DMS53 treated with DMSO at 0.1 percent for 48 hours (cell line): ENCODE results near the gene CCDC200.
"Not testable (repeated sequence)": the region's sequence is repeated elsewhere in the genome, so short reads cannot be mapped to it uniquely, and the experiment has no call there.

ENCODE experiments used
- DNase-seq: peaks from one replicate; lab custom pipeline; 2025; ENCODE audit not compliant: unreplicated experiment; lab: John Stamatoyannopoulos, UW

The CCDC200 gene

DNA sequence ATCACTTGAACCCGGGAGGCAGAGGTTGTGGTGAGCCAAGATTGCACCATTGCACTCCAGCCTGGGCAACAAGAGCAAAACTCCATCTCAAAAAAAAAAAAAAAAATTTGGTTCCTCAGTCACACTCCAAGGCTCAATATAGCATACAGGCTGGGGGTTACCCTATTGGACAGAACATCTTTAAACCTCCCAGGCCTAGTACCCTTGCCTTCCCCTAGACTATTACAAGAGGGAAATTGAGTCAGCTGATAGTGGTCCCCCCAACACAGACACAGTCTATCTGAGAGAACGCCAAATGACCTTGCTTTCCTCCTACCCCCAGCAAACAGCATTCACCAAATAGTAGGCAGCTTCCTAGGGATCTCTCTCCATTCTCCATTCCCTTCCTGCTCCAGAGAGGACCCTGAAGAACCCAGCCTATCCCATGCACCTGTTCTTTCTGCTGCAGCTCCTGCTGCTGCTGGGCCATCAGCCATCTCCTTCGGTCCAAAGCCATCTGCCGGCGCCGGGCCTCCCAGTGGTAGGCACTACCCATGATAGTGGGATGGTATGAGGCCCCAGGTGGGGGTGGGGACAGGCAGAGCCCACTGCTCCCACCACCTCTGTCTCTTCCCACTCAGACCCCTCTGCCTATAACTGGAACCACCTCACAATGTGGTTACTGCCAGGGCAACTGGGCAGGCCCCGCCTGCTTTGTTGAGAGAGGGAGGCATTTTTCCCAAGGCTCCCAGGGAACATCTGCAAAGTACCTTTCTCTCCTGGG, at the start of gene CCDC200:
CCDC200 (minus strand) TSS at position 604 of the 763 bp plus-strand sequence; CDS start at position 535, 69 bp downstream.
- DNase-seq, result not testable (repeated sequence)

- not testable (repeated sequence) for DNase-seq
Measured at GRCh38 chr17:43272914-43273313, 44.5 kb upstream of the CCDC200 start.

GRCh38 chr17:43272483-43272882, 44.1 kb upstream of the CCDC200 start:
- not testable (repeated sequence) for DNase-seq

DNA sequence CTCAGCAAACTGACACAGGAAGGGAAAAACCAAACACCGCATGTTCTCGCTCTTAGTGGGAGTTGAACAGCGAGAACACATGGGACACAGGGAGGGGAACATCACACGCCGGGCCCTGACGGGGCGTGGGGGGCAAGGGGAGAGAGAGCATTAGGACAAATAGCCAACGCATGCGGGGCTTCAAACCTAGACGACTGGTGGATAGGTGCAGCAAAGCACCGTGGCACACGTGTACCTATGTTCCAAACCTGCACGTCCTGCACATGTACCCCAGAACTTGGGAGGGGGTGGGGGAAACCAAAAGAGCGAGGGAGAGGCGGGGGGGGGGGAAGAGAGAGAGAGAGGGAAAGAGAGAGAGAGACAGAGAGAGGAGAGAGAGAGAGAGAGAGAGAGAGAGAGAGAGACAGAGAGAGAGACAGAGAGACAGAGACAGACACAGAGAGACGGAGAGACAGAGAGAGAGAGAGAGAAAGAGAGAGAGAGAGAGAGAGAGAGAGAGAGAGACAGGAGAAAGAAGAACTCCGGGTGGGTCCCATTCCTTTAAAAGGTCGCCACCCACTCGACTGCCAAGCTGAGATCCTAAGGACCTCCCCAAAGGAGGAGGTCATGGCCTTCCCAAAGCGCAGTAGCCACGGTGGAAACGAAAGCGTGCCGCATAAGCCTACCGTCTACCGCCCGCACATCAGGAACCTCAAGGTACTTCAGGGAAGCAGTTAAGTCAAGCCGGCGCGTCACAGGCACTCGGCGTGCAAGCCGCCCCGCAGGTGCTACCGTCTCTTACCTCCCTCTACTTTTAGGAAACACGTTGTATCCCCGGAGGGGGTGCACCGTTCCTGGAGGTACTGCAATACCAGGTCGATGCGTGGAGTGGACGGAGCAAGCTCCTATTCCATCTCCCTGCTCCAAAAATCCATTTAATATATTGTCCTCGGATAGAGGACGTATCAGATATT, 42.4 kb upstream of the CCDC200 start:
- DNase-seq, result not testable (repeated sequence)

GRCh38 chr17:43246456-43246855, 18.0 kb upstream of the CCDC200 start:
- DNase-seq, result not testable (repeated sequence)

GRCh38 chr17:43240596-43241352, 12.4 kb upstream of the CCDC200 start:
- DNase-seq, result not testable (repeated sequence)

GRCh38 chr17:43239597-43239996, 11.2 kb upstream of the CCDC200 start:
- DNase-seq, result not testable (repeated sequence)

DNA sequence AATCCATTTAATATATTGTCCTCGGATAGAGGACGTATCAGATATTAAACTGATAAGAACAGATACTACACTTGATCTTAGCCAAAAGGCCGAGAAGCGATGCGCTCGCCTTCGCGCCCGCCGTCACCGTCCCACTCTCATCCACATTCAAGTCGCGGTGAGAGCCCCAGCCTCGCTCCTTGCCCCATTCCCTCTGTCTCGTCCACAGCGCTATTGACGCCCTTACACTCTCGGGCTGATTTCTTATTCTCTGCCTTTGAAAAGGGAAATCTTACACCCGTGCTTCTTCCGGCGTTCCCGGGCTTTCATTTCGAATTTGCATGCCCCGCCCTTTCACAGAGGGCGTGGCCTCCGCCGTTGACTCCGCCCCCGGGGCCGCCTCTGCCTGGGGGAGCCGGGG, 5.5 kb upstream of the CCDC200 start, which contains the start of gene RNU2-1:
RNU2-1 (minus strand) TSS at position 101 of the 400 bp plus-strand sequence.
- not testable (repeated sequence) for DNase-seq

DNA sequence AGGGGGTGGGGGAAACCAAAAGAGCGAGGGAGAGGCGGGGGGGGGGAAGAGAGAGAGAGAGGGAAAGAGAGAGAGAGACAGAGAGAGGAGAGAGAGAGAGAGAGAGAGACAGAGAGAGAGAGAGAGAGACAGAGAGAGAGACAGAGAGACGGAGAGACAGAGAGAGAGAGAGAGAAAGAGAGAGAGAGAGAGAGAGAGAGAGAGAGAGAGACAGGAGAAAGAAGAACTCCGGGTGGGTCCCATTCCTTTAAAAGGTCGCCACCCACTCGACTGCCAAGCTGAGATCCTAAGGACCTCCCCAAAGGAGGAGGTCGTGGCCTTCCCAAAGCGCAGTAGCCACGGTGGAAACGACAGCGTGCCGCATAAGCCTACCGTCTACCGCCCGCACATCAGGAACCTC, 4.8 kb upstream of the CCDC200 start:
- not testable (repeated sequence) for DNase-seq

DNA sequence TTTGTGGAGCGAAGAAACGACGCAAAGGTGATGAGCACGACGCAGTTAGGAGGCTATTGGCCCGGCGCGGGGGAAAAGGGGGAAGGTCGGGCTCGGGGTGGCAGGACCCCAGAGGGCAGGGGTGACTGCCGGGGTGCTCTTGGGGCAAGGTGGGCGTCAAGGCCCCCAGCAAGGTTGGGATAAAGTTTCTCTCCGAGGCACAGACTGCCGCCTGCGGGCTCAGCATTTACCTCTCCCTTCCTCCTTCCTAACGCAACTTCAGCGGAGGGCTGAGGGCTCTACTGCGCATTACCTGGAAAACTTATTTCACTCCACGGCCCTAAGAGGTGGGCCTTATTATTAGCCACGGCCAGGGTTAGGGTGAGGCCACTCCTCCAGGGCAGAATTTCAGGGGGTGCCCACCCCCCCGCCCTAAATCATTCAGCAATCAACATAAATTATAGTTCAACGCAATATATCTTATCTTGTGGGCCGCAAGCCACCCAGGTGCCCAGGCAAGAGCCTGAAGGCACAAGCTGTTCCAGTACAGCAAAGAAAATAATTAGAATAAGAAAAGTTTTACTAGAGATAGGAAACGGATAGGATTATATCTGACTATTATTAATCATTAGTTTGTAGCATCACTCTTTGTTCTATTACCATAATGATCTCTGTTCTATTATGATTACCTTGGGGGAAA, 3.7 kb upstream of the CCDC200 start:
- DNase-seq, result not testable (repeated sequence)

DNA sequence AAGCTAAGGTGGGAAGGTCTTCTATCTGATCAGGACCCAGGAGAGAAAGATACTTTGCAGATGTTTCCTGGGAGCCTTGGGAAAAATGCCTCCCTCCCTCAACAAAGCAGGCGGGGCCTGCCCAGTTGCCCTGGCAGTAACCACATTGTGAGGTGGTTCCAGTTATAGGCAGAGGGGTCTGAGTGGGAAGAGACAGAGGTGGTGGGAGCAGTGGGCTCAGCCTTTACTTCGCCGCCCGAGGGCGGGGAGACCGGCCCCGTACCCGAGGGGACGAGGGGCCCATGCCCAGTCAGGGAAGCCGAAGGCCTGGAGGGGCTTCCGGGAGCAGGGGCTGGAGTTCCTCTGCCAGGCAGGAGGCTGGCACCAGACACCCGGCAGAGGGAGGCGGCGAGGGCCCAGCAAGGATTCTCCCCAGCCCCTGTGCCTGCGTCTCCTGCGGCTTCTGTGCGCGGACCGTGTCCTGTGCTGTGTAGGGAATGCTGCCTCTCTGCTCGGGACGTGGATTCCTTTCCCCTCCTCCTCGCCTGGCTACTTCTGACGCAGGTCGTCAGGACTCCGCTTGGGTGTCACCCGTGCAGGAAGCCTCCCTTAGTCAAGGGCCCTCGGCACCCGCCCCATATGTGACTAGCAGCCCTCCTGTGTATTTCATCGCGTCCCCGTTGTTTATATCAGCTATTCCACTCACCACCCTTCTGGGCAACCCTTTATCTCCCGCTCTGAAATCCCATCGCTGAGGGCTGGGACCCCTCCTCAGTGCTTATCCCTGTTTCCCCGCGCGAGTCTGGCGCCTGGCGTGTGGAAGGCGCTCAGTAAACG, 3.0 kb upstream of the CCDC200 start:
- not testable (repeated sequence) for DNase-seq

- no peak for DNase-seq
Measured at GRCh38 chr17:43226393-43226792, 2.0 kb downstream of the CCDC200 start.

DNA sequence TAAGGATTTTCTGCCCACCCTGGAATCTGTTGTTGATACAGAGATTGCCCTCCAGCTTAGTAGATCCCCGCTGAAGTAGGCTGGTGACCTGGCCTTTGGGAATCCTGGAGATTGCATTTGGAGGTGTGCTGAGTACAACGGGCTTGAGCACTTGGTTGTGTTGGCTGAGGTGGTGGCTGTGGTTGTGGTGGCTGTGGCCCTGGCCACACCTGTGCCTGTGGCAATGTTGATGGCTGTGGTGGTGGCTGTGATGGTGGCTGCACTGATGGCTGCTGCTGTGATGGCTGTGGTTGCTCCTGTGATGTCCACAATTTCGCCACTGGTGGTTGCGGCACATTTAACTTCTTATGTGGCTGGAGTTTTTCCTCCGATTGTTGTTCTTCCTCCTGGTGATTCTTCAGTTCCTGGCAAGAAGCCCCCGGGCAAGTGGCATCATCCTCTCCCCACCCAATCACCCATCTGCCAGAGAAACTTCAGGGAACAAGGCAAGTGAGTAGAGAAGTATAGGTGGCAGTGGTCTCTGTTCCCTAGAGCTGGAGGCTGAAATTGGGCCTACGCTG, 4.2 kb downstream of the CCDC200 start:
- no peak for DNase-seq

GRCh38 chr17:43220511-43221125, 7.8 kb downstream of the CCDC200 start:
- DNase-seq, result no peak

GRCh38 chr17:43219746-43220380, 8.6 kb downstream of the CCDC200 start:
- DNase-seq, result no peak

DNA sequence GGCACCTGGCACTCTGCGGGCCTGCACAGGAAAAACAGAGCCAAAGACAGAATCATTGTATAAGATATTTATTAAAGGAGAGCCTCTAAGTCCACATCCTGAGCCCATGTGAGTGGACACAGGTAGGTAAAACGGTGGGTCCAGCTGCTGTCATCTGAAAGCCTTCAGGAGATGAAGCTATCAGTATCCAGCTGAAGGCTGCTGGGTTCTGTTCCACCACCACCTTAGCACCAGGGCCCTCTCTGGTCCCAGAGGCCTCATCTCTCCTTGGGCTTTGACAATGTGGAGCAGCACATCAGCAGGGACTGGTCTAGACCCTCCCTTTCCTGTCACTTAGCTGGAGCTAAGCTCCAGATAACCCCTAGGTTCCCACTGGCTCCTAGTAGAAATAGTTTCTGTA, 9.4 kb downstream of the CCDC200 start:
- no peak for DNase-seq

GRCh38 chr17:43217614-43218087, 10.8 kb downstream of the CCDC200 start:
- DNase-seq, result no peak
